GM12864 (cell line): ENCODE measurements around the gene STAT4.
A peak's percentile ranks its signal among the peaks of the same experiment; 100 is the strongest.

ENCODE experiments used
- DNase-seq: peaks from one replicate; pipeline ENCODE4 v3.0.0-alpha.2; 2011; ENCODE audit warnings: low read depth
- H3K4me3 ChIP-seq: 2 replicates; pipeline ENCODE4 v1.5.1; 2011; ENCODE audit warnings: mild to moderate bottlenecking, low read depth, low read length, control low read depth
- TF ChIP-seq, protein P1 (sequence below): IDR thresholded peaks from 2 replicates; pipeline ENCODE4 v1.5.1; 2011; ENCODE audit warnings: low read depth, mild to moderate bottlenecking, moderate library complexity, low read length, control low read depth, inconsistent platforms; ENCODE audit errors: missing control alignments

Gene STAT4

GRCh38 chr2:191150600-191151330 is at the start of gene STAT4:
Gene STAT4 (minus strand): TSS chr2:191150994. CDS start chr2:191148203, 2,791 bp downstream.
- TF ChIP-seq, protein P1, sequence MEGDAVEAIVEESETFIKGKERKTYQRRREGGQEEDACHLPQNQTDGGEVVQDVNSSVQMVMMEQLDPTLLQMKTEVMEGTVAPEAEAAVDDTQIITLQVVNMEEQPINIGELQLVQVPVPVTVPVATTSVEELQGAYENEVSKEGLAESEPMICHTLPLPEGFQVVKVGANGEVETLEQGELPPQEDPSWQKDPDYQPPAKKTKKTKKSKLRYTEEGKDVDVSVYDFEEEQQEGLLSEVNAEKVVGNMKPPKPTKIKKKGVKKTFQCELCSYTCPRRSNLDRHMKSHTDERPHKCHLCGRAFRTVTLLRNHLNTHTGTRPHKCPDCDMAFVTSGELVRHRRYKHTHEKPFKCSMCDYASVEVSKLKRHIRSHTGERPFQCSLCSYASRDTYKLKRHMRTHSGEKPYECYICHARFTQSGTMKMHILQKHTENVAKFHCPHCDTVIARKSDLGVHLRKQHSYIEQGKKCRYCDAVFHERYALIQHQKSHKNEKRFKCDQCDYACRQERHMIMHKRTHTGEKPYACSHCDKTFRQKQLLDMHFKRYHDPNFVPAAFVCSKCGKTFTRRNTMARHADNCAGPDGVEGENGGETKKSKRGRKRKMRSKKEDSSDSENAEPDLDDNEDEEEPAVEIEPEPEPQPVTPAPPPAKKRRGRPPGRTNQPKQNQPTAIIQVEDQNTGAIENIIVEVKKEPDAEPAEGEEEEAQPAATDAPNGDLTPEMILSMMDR: no peak
- H3K4me3 ChIP-seq: peak within 1 kb of the TSS; percentile 59
- DNase-seq: peak; percentile 31

DNA sequence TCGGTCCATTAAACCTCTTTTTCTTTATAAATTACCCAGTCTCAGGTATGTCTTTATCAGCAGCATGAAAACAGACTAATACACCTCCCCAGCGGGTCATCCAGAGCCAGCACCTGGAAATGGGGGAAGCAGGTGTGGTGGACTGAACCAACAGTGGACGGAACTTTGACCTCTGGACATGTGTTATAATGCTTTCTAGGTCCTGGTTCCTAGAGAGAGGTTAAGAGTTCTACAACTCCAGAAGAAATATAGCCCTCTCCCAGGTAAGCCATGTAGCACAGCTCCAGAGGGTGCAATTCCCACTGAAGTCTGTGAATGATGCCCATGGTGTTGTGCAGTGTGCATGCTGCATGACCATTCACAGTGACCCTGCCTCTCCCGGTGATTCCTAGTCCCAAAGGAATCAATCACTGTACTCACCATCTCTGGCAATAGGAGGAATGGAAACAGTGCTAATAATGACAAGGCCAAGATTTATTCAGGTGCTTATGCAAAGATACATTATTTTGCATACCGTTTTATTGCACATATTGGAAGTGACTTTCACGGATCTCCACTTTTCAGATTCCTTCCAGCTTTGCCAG is 49.2 kb upstream of the STAT4 start:
- DNase-seq: no peak
- TF ChIP-seq, protein P1: no peak

DNA sequence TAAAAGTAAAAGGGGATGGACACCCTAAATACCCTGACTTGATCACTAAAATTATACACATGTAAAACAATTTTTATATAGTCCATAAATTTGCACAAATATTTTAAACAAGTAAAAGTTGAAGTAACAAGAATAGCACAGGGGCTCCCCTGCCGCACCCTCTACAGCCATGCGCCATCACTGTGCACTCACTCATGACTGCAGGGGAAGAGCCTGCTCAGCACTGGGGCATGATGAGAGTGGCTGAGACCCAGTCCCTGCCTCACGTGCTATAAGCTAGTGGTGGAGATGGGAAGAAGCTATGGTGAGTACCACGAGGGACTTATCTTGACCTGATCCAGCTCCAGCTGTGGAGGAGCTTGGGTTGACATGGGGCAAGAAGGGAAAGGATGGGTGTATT is 47.5 kb upstream of the STAT4 start:
- TF ChIP-seq, protein P1: no peak
- no peak overlapping the region for H3K4me3 ChIP-seq
- DNase-seq: no peak

More for the DNA sequence above, 49.2 kb upstream of the STAT4 start:
- H3K4me3 ChIP-seq: no peak overlapping the region

GRCh38 chr2:191197096-191197495 is 46.3 kb upstream of the STAT4 start:
- TF ChIP-seq, protein P1: no peak
- H3K4me3 ChIP-seq: no peak overlapping the region
- no peak for DNase-seq

DNA sequence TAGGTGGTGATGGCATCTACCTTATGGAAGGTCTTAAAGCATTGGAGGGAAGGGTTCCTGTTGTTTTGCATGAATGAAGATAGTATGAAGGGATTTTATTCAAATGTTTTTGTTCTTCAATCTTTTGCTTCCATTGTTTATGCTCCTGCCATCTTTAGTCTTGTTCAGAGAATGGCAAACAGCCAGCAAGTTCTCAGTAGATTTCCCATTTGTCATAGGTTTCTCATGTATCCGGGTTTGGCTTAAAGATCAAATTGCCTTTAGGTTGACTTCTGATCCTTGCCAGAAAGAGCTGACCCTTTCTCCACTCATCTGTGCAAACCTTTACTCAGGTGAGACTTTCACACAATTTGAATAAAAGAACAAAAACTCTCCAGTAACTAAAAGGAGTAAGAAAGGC is 44.2 kb upstream of the STAT4 start:
- TF ChIP-seq, protein P1: no peak
- no peak overlapping the region for H3K4me3 ChIP-seq
- DNase-seq: no peak

DNA sequence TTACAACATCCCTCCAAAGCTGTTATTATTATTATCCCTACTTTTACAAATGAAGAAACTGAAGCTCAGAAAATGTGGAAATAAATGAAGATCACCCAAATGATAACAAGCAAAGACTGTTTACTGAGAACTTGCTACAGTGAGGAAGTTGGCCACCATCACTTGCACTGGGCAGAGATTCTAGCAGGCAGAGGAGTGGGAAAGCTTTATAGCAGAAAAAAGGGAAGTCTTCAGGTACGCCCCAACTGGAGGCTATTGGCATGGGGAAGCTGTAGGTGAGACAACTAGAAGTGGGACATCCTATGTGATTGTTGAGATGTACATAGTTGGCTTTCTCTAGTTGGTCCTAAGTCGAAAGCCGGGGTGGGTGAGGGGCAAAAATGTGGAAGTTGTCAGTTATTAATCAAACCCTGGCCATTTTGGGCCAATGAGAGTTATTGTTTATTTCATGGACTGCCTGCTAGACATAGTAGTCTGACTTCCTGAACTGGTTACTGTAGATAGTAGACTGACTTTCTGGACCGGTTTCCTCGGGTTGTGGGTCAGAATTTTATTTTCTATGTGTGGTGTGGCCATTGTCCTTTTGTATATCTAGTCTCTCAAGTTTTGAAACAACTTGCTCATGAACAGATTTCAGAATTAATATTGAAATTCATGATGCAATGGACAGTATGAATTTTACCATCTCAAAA is 40.2 kb upstream of the STAT4 start:
- TF ChIP-seq, protein P1: no peak
- no peak for DNase-seq
- H3K4me3 ChIP-seq: no peak overlapping the region
